Lung (tissue), 12 donors: ENCODE data around the gene TAOK2. TPM values are rescaled to one million over a fixed set of nuclear protein-coding genes. Genes with fewer than 3 reads are reported as not detected.
"Not testable (repeated sequence)": the region's sequence is repeated elsewhere in the genome, so short reads cannot be mapped to it uniquely, and the experiment has no call there.

Experiments
- ATAC-seq: fragments of 200-7000 bp; cut with Tn5 transposase; one replicate; pipeline ENCODE4 v1.9.1; 2020; ENCODE audit warnings: moderate number of reproducible peaks; ENCODE audit not compliant: insufficient read depth, low FRiP score
- DNase-seq, 3 donors: peaks; one replicate each; pipeline ENCODE4 v3.0.0-alpha.2; 2013 to 2017
- H3K27ac ChIP-seq, 2 donors: one replicate each; pipeline ENCODE4 v1.5.1; 2013; ENCODE audit warnings: mild to moderate bottlenecking in 2 of 2, moderate library complexity in 2 of 2, control low read depth in 1 of 2, inconsistent platforms in 1 of 2, low read depth in 1 of 2, low read length in 1 of 2
- H3K27me3 ChIP-seq, 3 donors: one replicate each; pipeline ENCODE4 v1.5.1; 2013; ENCODE audit warnings: low read length in 2 of 3; ENCODE audit not compliant: control insufficient read depth in 3 of 3, insufficient read depth in 3 of 3
- H3K36me3 ChIP-seq, 4 donors: one replicate each; pipeline ENCODE4 v1.5.1; 2013; ENCODE audit warnings: low read length in 4 of 4, mild to moderate bottlenecking in 1 of 4, moderate library complexity in 1 of 4; ENCODE audit not compliant: control insufficient read depth in 4 of 4, insufficient read depth in 4 of 4
- H3K4me1 ChIP-seq, 5 donors: one replicate each; pipeline ENCODE4 v1.5.1; 2013; ENCODE audit warnings: low read length in 5 of 5, mild to moderate bottlenecking in 2 of 5, moderate library complexity in 1 of 5; ENCODE audit not compliant: control insufficient read depth in 5 of 5, insufficient read depth in 5 of 5
- H3K4me3 ChIP-seq: one replicate; pipeline ENCODE4 v1.5.1; 2013; ENCODE audit warnings: mild to moderate bottlenecking, control low read depth, moderate library complexity
- H3K9ac ChIP-seq, 2 donors: one replicate each; pipeline ENCODE4 v1.5.1; 2013; ENCODE audit warnings: low read length in 2 of 2, control low read depth in 1 of 2; ENCODE audit not compliant: insufficient read depth in 1 of 2
- H3K9me3 ChIP-seq, 4 donors: one replicate each; pipeline ENCODE4 v1.5.1; 2013; ENCODE audit warnings: low read length in 3 of 4, mild to moderate bottlenecking in 1 of 4, moderate library complexity in 1 of 4; ENCODE audit not compliant: control insufficient read depth in 4 of 4, insufficient read depth in 3 of 4
- WGBS, 2 donors: extraction: QIAGEN DNeasy Blood & Tissue Kit; methylation state at CpG; one replicate each; pipeline ENCODE4 v1.1.7; 2013; 5-methylcytosine and 5-hydroxymethylcytosine counted together
- polyA plus RNA-seq, 2 donors: library from polyadenylated mRNA; stranded (reverse); fragments of 200-250 nt; gene quantifications; one replicate each; pipeline ENCODE4 v1.2.1, GENCODE V29; 2013
- total RNA-seq, 2 donors: library from RNA; depleted of rRNA in 1 of 2; stranded (reverse); fragments of >200 nt in 1 of 2; gene quantifications; one replicate each; pipeline ENCODE4 v1.2.1, GENCODE V29; 2014 to 2021
- TF ChIP-seq, protein P1 (sequence below): IDR thresholded peaks from 2 replicates; pipeline ENCODE4 v1.5.1; 2012; ENCODE audit warnings: mild to moderate bottlenecking; ENCODE audit errors: control extremely low read depth, extremely low read depth
- donor health status: control.
- donor health status: control.
- donor health status: Bipolar disorder and iron deficiency.
- donor health status: healthy.
- donor health status: DM: yes; HTN: yes; CAD: no.

Gene TAOK2
- total and polyA plus RNA-seq, 4 donors, result 33.8 to 71.8 (median 55.4) TPM

DNA sequence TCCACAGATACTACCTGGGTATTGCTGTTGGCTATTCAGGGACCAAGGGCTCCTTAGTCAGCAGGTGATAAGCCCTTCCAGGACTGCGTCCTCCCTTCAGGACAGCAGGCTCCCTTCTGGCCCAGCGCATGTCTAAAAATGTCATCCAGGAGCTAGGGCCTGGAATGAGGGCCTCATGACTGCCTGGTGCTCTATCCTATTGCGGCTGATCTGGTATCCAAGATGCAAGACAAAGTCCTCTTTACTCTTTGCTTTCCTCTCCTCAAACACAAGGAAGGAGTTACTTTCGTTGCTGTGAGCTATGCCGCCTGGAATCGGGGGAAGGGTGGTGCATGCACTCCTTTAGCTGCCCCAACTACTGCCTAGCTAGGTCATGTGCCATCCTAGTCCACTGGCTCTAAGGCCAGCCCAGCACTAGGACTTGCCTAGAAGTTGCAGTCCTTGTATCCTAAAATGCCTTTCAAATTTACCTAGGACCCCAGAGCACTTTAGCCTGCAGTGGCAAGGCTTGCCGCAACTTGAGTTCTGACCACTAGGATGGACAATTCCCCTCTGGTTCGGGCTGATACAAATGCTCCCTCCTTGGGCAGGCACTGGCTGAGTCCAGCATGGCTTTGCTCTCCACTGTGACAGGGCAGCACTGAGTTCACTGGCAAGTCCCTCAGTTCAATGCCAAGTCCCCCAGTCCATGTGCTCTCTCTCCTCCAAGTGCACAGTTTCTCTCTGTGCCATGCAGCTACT lies 21.9 kb upstream of the TAOK2 start:
- no peak for ATAC-seq
- Histone ChIP-seq H3K9ac (no peak overlapping the region), H3K27ac (no peak overlapping the region), H3K4me1 (no peaks in the 10 kb centered on the region), H3K36me3 (no peaks in the 10 kb centered on the region), H3K27me3 (no peaks in the 10 kb centered on the region), H3K9me3 (no peaks in the 10 kb centered on the region), H3K4me3 (no peak overlapping the region)
- DNase-seq, result no peak
- TF ChIP-seq, protein P1, sequence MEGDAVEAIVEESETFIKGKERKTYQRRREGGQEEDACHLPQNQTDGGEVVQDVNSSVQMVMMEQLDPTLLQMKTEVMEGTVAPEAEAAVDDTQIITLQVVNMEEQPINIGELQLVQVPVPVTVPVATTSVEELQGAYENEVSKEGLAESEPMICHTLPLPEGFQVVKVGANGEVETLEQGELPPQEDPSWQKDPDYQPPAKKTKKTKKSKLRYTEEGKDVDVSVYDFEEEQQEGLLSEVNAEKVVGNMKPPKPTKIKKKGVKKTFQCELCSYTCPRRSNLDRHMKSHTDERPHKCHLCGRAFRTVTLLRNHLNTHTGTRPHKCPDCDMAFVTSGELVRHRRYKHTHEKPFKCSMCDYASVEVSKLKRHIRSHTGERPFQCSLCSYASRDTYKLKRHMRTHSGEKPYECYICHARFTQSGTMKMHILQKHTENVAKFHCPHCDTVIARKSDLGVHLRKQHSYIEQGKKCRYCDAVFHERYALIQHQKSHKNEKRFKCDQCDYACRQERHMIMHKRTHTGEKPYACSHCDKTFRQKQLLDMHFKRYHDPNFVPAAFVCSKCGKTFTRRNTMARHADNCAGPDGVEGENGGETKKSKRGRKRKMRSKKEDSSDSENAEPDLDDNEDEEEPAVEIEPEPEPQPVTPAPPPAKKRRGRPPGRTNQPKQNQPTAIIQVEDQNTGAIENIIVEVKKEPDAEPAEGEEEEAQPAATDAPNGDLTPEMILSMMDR, result no peak
- 88% methylated on average over 8 of the region's 8 CpGs for WGBS, 2 donors

DNA sequence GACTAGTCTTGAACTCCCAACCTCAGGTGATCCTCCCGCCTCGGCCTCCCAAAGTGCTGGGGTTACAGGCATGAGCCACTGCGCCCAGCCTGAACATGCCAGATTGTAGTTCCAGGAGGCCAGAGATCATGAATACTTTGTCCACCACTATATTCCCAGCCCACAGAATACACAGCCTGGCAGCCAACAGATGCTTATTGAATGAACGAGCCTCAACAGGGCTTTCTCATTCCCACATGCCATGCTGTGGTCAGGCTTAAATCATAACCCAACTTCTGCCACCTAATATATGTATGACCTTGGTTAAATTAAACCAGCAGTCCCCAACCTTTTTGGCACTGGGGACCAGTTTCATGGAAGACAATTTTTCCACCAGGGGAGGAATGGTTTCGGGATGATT lies 14.9 kb upstream of the TAOK2 start:
- no peaks in the 10 kb centered on the region for H3K27me3 ChIP-seq
- DNase-seq, result no peak
- 89 to 94% methylated on average over 5 of the region's 5 CpGs for whole genome bisulfite sequencing, 2 donors

GRCh38 chr16:29959293-29959692 lies 14.4 kb upstream of the TAOK2 start:
- TF ChIP-seq, protein P1, result no peak
- WGBS, 2 donors, result 81 to 86% methylated on average over 9 of the region's 9 CpGs
- no peak for ATAC-seq
- no peaks in the 10 kb centered on the region for H3K9me3 ChIP-seq
- H3K27me3 ChIP-seq, result no peaks in the 10 kb centered on the region
- no peak overlapping the region for H3K9ac ChIP-seq
- H3K4me3 ChIP-seq, result no peak overlapping the region
- no peaks in the 10 kb centered on the region for H3K36me3 ChIP-seq
- peaks cover 0 to 15% (median 4%) of the 10 kb centered on the region in 5 donors for H3K4me1 ChIP-seq
- H3K27ac ChIP-seq, result no peak overlapping the region
- DNase-seq, result no peak

More for the DNA sequence above, 14.9 kb upstream of the TAOK2 start:
- H3K36me3 ChIP-seq, result no peaks in the 10 kb centered on the region
- ATAC-seq, result no peak
- H3K9ac ChIP-seq, result no peak overlapping the region
- H3K4me3 ChIP-seq, result no peak overlapping the region
- no peaks in the 10 kb centered on the region for H3K9me3 ChIP-seq
- TF ChIP-seq, protein P1, result no peak
- no peak overlapping the region for H3K27ac ChIP-seq
- H3K4me1 ChIP-seq, result peaks cover 0 to 15% (median 4%) of the 10 kb centered on the region in 5 donors

- H3K36me3 ChIP-seq, H3K9ac ChIP-seq, H3K27me3 ChIP-seq, H3K4me3 ChIP-seq, DNase-seq, H3K9me3 ChIP-seq, ATAC-seq, H3K27ac ChIP-seq: not testable (repeated sequence)
- WGBS, 2 donors, result 90 to 95% methylated on average over 4 of the region's 4 CpGs
- H3K4me1 ChIP-seq, result peaks cover 0 to 15% (median 4%) of the 10 kb centered on the region in 5 donors
Observed at GRCh38 chr16:29959821-29960220, 13.8 kb upstream of the TAOK2 start.
